Neural cell (in vitro differentiated cells): ENCODE results near the gene ZSCAN1. TPM values are rescaled to one million over a fixed set of nuclear protein-coding genes. Genes with fewer than 3 reads are reported as not detected.

Experiments used
- H2AFZ ChIP-seq: fragments of 200-600, 300-800 bp; sonication (generic), shearing (Covaris generic); 2 replicates; pipeline ENCODE4 v1.6.0; 2014; ENCODE audit warnings: low read depth, mild to moderate bottlenecking, antibody characterized with exemption, low read length, moderate library complexity
- H3F3A ChIP-seq: fragments of 200-600 bp; shearing (Covaris generic); 2 replicates; pipeline ENCODE4 v1.6.1; 2016; ENCODE audit warnings: mild to moderate bottlenecking, moderate library complexity, mixed read lengths, antibody characterized with exemption, low read length; ENCODE audit not compliant: insufficient read depth, poor library complexity, severe bottlenecking
- H3K27ac ChIP-seq: fragments of 200-600, 300-800 bp; sonication (generic), shearing (Covaris generic); 2 replicates; pipeline ENCODE4 v1.5.1; 2014; ENCODE audit warnings: mild to moderate bottlenecking, low read length, moderate library complexity
- H3K27me3 ChIP-seq: fragments of 300-800, 200-600 bp; sonication (generic), shearing (Covaris generic); 2 replicates; pipeline ENCODE4 v1.6.0; 2014; ENCODE audit warnings: mild to moderate bottlenecking, low read depth, low read length, moderate library complexity; ENCODE audit not compliant: insufficient read depth
- H3K36me3 ChIP-seq: fragments of 300-800, 200-600 bp; sonication (generic), shearing (Covaris generic); 2 replicates; pipeline ENCODE4 v1.5.1; 2014; ENCODE audit warnings: mild to moderate bottlenecking, antibody characterized with exemption, low read length, moderate library complexity; ENCODE audit not compliant: insufficient read depth
- H3K4me2 ChIP-seq: fragments of 300-800, 200-600 bp; sonication (generic), shearing (Covaris generic); 2 replicates; pipeline ENCODE4 v1.6.0; 2014; ENCODE audit warnings: mild to moderate bottlenecking, low read length
- H3K4me3 ChIP-seq: fragments of 300-800, 200-600 bp; sonication (generic), shearing (Covaris generic); 2 replicates; pipeline ENCODE4 v1.5.1; 2014; ENCODE audit warnings: mild to moderate bottlenecking, low read length, moderate library complexity
- H3K79me2 ChIP-seq: fragments of 200-600 bp; shearing (Covaris generic); replicated peaks from 2 replicates; pipeline ENCODE4 v1.6.0; 2014; ENCODE audit warnings: mild to moderate bottlenecking, low read length, moderate library complexity; ENCODE audit not compliant: insufficient read depth
- H3K9ac ChIP-seq: fragments of 300-800, 200-600 bp; sonication (generic), shearing (Covaris generic); 2 replicates; pipeline ENCODE4 v1.6.1; 2016; ENCODE audit warnings: mild to moderate bottlenecking, low read length, mixed read lengths
- H3K9me2 ChIP-seq: fragments of 200-600 bp; shearing (Covaris generic); 2 replicates; pipeline ENCODE4 v1.6.1; 2016; ENCODE audit warnings: mild to moderate bottlenecking, low read length, mixed read lengths; ENCODE audit not compliant: insufficient read depth
- H3K9me3 ChIP-seq: fragments of 200-600, 300-800 bp; sonication (generic), shearing (Covaris generic); 2 replicates; pipeline ENCODE4 v1.6.1; 2016; ENCODE audit warnings: mild to moderate bottlenecking, mixed run types, low read length, moderate library complexity, mixed read lengths
- H4K20me1 ChIP-seq: fragments of 200-600 bp; shearing (Covaris generic); 2 replicates; pipeline ENCODE4 v1.6.1; 2016; ENCODE audit warnings: mild to moderate bottlenecking, mixed run types; ENCODE audit not compliant: insufficient read depth
- CTCF ChIP-seq: fragments of 450-650 bp; IDR thresholded peaks from 2 replicates; pipeline ENCODE4 v1.5.1; 2014; ENCODE audit warnings: antibody characterized with exemption, mild to moderate bottlenecking, moderate library complexity; ENCODE audit not compliant: poor library complexity, severe bottlenecking
- EP300 ChIP-seq: fragments of 450-650 bp; conservative IDR thresholded peaks from 2 replicates; pipeline ENCODE4 v1.6.1; 2014; ENCODE audit warnings: antibody characterized with exemption, mild to moderate bottlenecking, moderate library complexity; ENCODE audit not compliant: poor library complexity, severe bottlenecking
- EZH2 ChIP-seq: fragments of 200-600, 300-800 bp; shearing (Covaris generic), sonication (generic); IDR thresholded peaks from 2 replicates; pipeline ENCODE4 v1.6.1; 2014; ENCODE audit warnings: antibody characterized with exemption, low read length, borderline replicate concordance, mild to moderate bottlenecking; ENCODE audit not compliant: insufficient read depth, poor library complexity, severe bottlenecking
- MXI1 ChIP-seq: fragments of 450-650 bp; conservative IDR thresholded peaks from 2 replicates; pipeline ENCODE4 v1.6.1; 2014; ENCODE audit warnings: antibody characterized with exemption, mild to moderate bottlenecking; ENCODE audit not compliant: poor library complexity, severe bottlenecking
- POLR2AphosphoS5 ChIP-seq: IDR thresholded peaks from 2 replicates; pipeline ENCODE4 v1.6.1; 2012
- RAD21 ChIP-seq: fragments of 450-650 bp; conservative IDR thresholded peaks from 2 replicates; pipeline ENCODE4 v1.6.1; 2014; ENCODE audit warnings: antibody characterized with exemption, mild to moderate bottlenecking, moderate library complexity
- REST ChIP-seq: IDR thresholded peaks from 2 replicates; pipeline ENCODE4 v1.6.1; 2012; ENCODE audit warnings: borderline replicate concordance
- SMC3 ChIP-seq: fragments of 450-650 bp; conservative IDR thresholded peaks from 2 replicates; pipeline ENCODE4 v1.6.1; 2014; ENCODE audit warnings: antibody characterized with exemption, mild to moderate bottlenecking, moderate library complexity; ENCODE audit not compliant: poor library complexity
- TAF1 ChIP-seq: IDR thresholded peaks from 2 replicates; pipeline ENCODE4 v1.6.1; 2012; ENCODE audit warnings: low read depth
- polyA plus RNA-seq: library from polyadenylated mRNA; depleted of rRNA; stranded (reverse); fragments of >200 nt; gene quantifications from 2 replicates; pipeline ENCODE4 v1.2.3, GENCODE V29; 2014

Gene ZSCAN1
- polyA plus RNA-seq, 1 donor from 2014 or later, result 6.3 TPM

GRCh38 chr19:58096884-58097283 lies 63.1 kb downstream of the ZSCAN1 start:
- TF ChIP-seq TAF1 (no peak), CTCF (no peak), RAD21 (no peak), SMC3 (no peak), EZH2 (no peak), POLR2AphosphoS5 (no peak), REST (no peak), MXI1 (no peak), EP300 (no peak)
- Histone ChIP-seq H3K9me3 (peaks cover 44% of the 10 kb centered on the region), H2AFZ (no peak overlapping the region), H4K20me1 (no peaks in the 10 kb centered on the region), H3K79me2 (peaks cover 28% of the 10 kb centered on the region), H3K27me3 (no peaks in the 10 kb centered on the region), H3K9ac (peak overlapping the region; percentile 96), H3K27ac (peak overlapping the region; percentile 99), H3K9me2 (no peaks in the 10 kb centered on the region), H3K36me3 (peaks cover 29% of the 10 kb centered on the region), H3K4me2 (no peak overlapping the region), H3K4me3 (peak overlapping the region; percentile 98), H3F3A (peaks cover 2% of the 10 kb centered on the region)

- Histone ChIP-seq H3K36me3 (peaks cover 29% of the 10 kb centered on the region), H3K4me3 (peak overlapping the region; percentile 98), H3K27ac (peak overlapping the region; percentile 99), H2AFZ (no peak overlapping the region), H3K27me3 (no peaks in the 10 kb centered on the region), H3F3A (peaks cover 2% of the 10 kb centered on the region), H3K9me2 (no peaks in the 10 kb centered on the region), H3K79me2 (peaks cover 28% of the 10 kb centered on the region), H4K20me1 (no peaks in the 10 kb centered on the region), H3K9me3 (peaks cover 44% of the 10 kb centered on the region), H3K4me2 (peak overlapping the region; percentile 57), H3K9ac (peak overlapping the region; percentile 96)
- TF ChIP-seq EP300, result no peak
- TF ChIP-seq POLR2AphosphoS5, result no peak
- TF ChIP-seq RAD21, result no peak
- no peak for TF ChIP-seq REST
- no peak for TF ChIP-seq SMC3
- no peak for TF ChIP-seq EZH2
- TF ChIP-seq TAF1, result no peak
- no peak for TF ChIP-seq MXI1
- TF ChIP-seq CTCF, result no peak
These were observed 63.5 kb downstream of the ZSCAN1 start for GRCh38 chr19:58097349-58097748.
